HG03558 (cell line): ENCODE measurements around the gene TM7SF2.

Source experiments
- ATAC-seq: cut with Tn5 transposase; IDR thresholded peaks from one replicate; pipeline ENCODE4 v1.9.1; 2021; ENCODE audit warnings: moderate number of reproducible peaks; ENCODE audit not compliant: unreplicated experiment; ENCODE audit errors: extremely low read depth

TM7SF2 gene

DNA sequence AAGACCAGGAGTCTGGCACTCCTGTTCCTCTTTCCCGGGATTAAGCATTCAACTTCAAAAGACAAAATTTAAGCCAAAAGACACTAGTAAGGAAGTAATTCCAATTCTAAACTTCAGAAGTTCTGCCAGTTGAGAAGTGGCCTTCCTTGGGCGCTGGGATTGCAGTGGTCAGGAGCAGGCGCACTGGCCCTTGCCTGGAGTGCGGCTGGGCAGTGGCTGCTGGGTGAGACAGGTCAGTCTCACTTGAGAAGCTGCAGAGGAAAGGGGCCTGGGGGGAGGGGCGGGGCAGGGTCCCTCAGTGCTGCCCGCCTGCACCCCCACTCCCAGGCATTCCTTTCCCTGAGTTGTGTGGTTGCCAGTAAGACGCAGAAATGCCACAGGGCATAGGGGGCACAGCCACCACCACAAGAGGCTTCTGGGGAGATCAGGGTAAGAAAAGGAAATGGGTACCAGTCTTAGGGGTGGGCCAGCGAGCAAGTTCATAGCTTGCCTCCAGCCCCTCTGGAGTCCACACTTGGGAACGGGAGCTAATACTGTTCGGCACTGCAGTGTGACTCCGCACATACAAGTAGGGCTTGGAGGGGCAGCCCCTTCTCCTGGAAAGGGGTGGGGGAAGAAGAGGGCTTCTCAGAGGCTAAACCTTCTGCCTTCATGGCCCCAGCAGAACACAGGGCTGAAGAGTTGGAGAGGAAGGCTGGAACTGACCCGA, 16.0 kb downstream of the TM7SF2 start:
- ATAC-seq, result no peak

DNA sequence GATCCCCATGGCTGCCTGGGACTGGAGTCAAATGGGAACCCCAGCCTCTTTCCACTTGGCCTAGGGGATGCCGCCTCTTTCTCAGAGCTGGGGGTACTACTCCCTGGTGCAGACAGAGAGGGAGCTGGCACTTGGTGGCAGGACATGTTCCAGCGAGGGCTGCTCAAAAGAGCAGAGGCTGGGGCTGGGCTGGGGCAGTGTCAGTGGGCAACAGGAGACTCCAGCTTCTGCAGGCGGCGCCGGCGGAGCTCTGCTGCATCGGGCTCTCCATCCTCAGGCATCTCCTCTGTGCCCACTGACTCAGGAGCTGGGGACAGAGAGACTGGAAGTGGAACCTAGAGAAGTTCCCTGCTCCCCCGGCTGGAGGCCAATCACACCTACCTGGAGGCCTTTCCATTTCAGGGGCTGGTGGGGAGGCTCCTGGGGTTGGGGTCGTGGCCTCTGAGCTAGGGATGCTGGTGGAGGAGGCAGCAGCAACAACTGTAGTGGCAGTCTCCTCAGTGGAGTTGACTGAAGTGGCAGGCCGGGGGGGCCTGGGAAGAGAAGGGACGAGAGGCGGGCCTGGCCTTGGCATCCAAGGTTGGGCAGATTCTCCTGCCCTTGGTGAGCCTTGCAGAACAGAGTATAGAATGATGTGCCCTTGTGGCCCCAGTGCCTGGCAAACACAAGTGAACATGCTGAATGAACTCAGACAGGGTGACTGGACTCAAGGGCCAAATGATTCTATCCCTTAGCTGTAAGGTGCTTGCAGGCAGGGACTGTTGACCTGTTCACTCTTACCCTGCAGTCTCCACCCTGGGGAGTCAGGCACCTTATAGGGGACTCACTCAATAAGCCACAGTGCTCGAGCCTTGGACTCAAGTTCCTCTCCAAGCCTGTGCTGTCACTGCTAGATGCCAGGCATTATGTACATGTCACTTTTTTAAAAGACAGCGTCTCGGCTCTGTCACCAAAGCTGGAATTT, 16.8 kb downstream of the TM7SF2 start:
- no peak for ATAC-seq

DNA sequence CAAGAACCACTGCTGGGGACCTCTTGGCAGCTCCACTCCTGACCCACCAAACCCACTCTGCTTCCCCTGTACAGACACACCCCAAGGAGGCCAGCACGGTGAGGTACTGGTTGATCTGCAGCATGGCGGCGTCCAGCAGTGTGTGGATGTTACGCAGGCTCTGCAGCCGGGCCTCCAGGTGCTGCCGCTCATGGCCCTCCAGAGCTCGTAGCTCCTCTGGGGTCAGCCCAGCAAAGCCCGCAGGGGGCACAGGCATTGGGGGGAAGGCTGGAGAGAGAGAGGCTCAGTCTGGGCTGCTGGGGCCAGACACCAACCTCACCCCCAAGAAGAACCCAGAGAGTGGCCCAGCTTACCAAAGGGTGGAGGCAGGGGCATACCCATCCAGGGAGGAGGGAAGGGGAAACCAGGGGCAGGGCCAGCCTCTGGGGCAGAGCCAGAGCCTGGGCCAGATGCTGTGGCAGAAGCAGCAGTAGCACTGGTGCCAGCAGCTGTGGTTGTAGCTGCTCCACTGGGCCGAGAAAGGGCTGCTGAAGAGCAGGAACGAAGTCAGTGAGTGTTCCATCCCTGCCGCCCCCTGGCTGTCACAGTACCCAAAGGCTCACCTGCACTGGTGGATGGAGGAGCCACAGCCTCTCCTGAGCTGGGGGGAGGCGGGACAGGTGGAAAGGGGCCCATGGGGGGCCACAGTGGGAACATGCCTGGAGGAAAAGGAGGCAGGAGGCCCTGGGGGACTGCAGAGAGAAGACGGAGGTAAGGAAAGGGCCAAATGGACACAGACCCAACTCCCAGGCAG, 18.2 kb downstream of the TM7SF2 start:
- no peak for ATAC-seq

DNA sequence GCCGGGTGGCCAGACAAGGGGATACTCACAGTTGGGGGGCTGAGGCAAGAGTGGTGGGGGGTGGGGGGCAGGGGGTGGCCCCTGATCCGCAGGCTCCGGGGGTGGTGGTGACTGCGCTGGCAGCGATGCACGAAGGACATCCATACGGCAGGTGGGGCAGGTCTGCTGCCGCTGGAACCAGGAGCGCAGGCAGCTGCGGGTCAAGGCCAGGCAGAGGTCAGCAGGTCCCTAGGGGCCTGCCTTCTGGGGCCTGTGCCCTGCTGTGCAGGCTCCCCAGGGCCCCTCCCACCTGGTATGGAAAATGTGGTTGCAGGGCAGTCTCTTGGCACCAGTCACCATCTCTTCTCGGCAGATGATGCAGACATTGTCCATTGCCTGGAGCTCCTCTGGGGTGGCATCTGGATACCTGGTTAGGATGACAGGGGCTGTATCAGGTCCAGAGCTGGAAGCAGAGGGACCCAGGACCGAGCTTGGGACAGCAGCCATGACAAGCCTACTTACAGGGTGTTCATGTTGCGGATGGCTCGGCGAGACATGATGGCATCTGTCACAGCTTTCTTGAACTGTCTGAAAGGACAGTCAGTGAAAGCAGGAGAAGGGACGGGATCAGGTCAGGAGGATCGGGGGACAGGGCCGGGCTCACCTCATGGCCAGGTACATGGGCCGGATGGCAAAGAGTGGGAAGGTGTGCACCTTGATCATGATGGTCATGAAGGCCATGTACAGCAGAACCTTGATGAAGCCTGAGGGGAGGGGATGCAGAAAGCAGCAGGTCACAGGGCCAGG, 19.2 kb downstream of the TM7SF2 start:
- ATAC-seq, result no peak

DNA sequence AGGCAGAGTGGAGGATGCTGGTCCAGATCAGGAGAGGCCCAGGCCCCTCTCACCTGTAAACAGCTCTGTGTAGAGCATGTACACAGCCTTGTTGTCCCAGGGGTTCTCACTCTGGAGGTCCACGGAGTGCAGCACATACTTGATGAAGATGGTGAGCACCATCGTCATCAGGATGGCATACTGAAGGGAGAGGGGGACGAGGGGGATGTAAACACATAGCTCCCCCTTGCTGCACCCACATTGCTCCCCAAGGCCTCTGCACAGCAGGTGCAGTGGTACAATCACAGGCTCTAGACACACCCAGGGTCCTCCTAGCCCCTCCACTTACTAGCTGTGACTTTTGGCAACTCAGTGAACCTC, 19.7 kb downstream of the TM7SF2 start:
- ATAC-seq, result no peak

DNA sequence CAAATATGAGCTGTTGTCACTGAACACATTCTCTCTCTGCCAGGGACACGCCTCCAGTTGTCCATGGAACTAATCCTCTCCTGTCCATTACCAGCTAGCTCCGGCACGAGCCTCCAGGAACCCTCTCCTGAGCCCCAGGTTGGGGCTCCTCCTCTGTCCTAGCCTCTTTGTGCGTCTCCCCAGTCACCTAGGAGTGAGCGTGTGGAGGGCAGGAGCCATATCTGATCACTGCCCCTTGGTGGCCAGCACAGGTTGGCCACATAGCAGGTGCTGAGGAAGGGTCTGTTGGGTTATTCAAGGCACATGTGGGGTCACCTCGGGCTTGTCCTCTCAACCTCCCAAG, 20.2 kb downstream of the TM7SF2 start:
- no peak for ATAC-seq

DNA sequence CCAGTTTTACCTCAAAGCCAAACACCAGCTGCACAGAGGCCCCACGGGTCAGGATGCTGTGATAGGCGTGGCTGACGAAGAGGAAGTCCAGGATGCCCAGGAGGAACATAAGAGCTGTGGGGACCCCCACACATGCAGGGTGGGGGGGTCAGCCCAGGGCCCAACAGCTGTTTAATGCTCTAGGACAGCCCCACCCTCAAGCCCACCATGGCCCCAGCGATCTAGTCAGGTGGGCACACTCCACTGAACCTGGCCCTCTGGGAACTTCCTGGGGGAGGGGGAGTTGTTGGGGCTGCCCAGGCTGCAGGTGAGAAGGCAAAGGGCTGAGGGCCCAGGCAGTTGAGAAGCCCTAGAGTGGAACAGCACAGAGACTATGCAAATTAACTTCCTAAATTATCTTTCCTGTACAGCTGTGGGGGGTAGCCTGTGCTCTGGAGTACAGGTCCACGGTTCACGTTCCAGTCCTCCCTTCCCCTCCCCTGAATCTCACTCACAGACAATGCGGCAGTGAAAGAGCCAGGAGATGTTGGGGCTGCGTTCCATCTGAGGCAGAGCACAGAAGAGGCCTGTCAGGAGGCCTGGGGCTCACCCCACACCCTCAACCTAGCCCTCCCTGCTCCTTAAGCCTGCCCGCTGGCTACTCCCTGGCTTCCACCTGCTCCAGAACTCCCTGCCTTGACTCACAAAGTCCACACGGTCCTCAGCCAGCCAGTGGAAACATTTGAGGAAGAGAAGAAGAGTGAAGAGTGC, 20.7 kb downstream of the TM7SF2 start:
- ATAC-seq, result no peak

- no peak for ATAC-seq
Measured at GRCh38 chr11:65132988-65133700, 21.5 kb downstream of the TM7SF2 start.

- ATAC-seq, result no peak
Measured at GRCh38 chr11:65133724-65134123, 22.1 kb downstream of the TM7SF2 start.

DNA sequence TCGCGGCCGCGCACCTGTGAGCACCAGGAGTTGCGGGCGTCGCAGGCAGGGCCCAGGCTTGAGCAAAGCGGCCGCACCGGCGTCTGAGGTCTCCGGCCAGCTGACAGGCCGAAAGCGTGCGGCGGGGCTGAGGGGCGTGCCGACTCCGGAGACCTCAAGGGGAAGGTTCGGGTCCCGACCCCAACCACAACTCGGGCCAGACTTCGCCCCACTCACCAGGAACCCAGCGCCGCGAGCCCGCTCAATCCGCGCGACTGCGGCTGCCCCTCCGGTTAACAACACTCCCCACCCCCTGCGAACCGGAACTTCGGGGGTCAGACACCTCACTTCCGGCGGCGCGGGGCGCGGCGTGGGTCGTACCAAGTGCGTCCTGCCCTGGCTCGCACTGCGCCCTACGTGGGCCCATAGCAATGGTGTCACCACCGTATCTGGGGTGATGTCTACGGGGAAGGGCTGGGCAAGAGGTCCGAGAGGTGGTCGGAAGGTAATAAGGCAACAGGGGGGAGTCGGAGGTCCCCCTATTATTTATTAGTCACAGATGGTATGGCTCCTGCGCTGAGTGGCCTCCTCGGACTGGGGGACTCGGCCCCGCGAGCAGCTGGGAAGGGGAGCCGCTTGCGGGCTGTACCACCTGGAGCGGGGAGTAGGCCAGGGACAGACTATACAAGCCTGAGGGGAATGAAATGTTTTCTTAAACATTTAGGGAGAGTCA, 22.7 kb downstream of the TM7SF2 start, which contains the start of gene SYVN1:
Gene SYVN1 (minus strand): TSS at position 280 of the 712 bp plus-strand sequence. CDS start 918 bp downstream, outside the sequence.
- peak; percentile 26 for ATAC-seq

DNA sequence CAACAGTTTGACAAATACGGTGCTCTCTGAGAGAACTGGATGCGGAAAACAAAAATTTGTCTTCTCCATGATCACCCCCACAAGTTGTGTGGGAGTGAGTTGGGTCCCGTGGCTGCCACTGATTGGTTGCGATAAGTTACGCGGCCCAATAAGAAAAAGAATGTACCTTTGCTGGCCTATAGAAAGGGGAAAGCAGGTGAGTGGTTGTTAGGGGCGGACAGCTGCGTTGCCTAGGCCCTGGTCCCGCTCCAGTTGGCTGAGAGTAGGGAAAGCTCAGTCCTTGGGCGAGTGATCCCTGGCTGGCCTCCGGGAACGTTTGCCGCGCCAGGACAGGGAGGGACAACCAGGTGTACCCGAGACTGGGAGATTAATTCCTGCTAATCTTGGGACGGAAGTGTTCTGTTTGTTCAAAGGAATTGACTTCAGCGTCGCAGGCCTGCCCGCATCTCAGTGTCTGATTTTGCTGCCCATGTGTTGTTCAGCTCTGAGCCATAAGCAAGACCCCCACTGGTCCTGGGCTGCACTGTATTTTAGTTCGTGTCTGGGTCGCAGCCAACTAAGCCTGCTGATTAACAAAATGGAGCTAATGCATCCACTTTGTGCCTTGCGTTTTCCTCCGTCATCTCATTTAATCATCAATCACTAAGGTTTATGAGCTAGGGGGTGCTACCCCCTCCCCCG, 23.4 kb downstream of the TM7SF2 start:
- peak; percentile 31 for ATAC-seq

DNA sequence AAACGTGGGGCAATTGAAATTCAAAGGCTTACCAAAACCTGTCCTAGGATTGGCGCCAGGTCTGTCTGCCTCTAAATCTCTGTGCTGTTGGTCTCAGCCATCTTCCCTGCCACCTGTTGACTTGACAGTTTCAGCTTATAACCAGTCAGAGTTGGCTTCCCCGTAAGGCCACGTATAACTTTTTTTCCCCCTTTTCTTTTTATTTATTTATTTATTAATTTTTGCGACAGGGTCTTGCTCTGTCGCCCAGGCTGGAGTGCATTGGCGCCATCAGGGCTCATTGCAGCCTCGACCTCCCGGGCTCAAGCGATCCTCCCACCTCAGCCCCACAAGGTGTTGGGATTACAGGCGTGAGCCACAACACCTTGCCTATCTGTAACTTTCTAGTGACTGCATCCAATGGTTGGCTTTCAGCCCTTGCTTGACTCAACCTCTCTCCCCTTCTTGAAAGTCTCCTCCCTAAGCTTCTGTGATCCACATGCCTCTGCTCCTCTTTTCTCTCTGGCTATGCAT, 24.0 kb downstream of the TM7SF2 start:
- no peak for ATAC-seq

GRCh38 chr11:65136515-65137096, 24.9 kb downstream of the TM7SF2 start:
- no peak for ATAC-seq

- no peak for ATAC-seq
Measured at GRCh38 chr11:65141896-65142494, 30.3 kb downstream of the TM7SF2 start.

- no peak for ATAC-seq
Measured at GRCh38 chr11:65147352-65148075, 35.8 kb downstream of the TM7SF2 start.

GRCh38 chr11:65148657-65149056, 37.0 kb downstream of the TM7SF2 start:
- ATAC-seq, result no peak
